ENCODE data around the gene UBXN10. TPM values are rescaled to one million over a fixed set of nuclear protein-coding genes. Genes with fewer than 3 reads are reported as not detected.
A peak's percentile ranks its signal among the peaks of the same experiment; 100 is the strongest.

Gene UBXN10
- total RNA-seq, 1 donor from 2014 or later = 3.1 TPM

DNA sequence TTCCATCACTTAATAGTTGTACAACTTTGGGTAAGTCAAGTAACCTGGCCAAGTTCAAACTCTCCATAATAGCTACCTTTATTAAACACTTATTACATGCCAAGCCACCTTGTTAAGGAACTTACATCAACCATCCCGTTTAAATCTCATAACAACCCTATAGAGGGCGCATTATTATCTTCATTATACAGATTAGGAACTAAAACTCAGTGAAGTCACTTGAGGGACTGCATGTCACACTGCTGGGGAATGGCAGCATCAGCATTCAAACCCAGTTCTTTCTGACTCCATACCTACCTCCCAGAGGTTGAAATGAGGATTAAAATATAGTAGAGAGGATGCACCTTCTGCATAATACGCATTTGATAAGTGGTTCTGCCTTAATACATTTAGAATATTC is 47.5 kb downstream of the UBXN10 start:
- H3K36me3 Mint-ChIP-seq (ENCODE audit: insufficient read depth) = no peaks in the 10 kb centered on the region
- H3K27ac Mint-ChIP-seq = no peak overlapping the region

DNA sequence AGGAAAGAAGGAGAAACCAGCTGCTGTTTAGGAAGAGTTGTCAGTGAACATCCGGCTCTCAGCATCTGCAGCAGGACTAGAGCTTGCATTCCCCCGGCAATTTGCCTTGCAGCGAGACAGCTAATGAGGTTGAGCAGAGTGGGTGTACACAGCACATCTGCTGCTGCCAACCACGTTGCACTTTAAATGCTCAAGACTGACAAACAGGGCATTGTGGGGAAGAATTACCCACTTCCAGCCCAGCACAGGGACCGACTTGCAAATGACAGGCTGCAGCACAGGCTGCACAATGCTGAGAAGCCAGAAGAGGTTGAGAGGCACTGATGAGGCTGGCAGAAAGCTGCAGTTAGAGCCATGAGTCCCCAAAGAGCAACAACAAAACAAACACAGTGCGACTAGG is 48.0 kb downstream of the UBXN10 start:
- TF ChIP-seq, protein P1, sequence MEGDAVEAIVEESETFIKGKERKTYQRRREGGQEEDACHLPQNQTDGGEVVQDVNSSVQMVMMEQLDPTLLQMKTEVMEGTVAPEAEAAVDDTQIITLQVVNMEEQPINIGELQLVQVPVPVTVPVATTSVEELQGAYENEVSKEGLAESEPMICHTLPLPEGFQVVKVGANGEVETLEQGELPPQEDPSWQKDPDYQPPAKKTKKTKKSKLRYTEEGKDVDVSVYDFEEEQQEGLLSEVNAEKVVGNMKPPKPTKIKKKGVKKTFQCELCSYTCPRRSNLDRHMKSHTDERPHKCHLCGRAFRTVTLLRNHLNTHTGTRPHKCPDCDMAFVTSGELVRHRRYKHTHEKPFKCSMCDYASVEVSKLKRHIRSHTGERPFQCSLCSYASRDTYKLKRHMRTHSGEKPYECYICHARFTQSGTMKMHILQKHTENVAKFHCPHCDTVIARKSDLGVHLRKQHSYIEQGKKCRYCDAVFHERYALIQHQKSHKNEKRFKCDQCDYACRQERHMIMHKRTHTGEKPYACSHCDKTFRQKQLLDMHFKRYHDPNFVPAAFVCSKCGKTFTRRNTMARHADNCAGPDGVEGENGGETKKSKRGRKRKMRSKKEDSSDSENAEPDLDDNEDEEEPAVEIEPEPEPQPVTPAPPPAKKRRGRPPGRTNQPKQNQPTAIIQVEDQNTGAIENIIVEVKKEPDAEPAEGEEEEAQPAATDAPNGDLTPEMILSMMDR (IDR thresholded peaks at IDR 0.05; ENCODE audit: unreplicated experiment) = no peak
- no peak for DNase-seq (ENCODE audit: low spot score, unreplicated experiment)
- peaks cover 1% of the 10 kb centered on the region for H3K4me1 Mint-ChIP-seq (ENCODE audit: low read depth)
- H3K27ac Mint-ChIP-seq = no peak overlapping the region
- H3K4me3 Mint-ChIP-seq (ENCODE audit: low read depth) = no peak overlapping the region
- H3K36me3 Mint-ChIP-seq (ENCODE audit: insufficient read depth) = no peaks in the 10 kb centered on the region
- no peaks in the 10 kb centered on the region for H3K9me3 Mint-ChIP-seq (ENCODE audit: low read depth)
- H3K27me3 Mint-ChIP-seq = peaks cover 8% of the 10 kb centered on the region

More for the DNA sequence above, 47.5 kb downstream of the UBXN10 start:
- no peak for DNase-seq (ENCODE audit: low spot score, unreplicated experiment)
- H3K4me1 Mint-ChIP-seq (ENCODE audit: low read depth) = peaks cover 1% of the 10 kb centered on the region
- H3K4me3 Mint-ChIP-seq (ENCODE audit: low read depth) = no peak overlapping the region
- no peaks in the 10 kb centered on the region for H3K9me3 Mint-ChIP-seq (ENCODE audit: low read depth)
- peaks cover 11% of the 10 kb centered on the region for H3K27me3 Mint-ChIP-seq
- TF ChIP-seq, protein P1 (IDR thresholded peaks at IDR 0.05; ENCODE audit: unreplicated experiment) = peak; percentile 24

DNA sequence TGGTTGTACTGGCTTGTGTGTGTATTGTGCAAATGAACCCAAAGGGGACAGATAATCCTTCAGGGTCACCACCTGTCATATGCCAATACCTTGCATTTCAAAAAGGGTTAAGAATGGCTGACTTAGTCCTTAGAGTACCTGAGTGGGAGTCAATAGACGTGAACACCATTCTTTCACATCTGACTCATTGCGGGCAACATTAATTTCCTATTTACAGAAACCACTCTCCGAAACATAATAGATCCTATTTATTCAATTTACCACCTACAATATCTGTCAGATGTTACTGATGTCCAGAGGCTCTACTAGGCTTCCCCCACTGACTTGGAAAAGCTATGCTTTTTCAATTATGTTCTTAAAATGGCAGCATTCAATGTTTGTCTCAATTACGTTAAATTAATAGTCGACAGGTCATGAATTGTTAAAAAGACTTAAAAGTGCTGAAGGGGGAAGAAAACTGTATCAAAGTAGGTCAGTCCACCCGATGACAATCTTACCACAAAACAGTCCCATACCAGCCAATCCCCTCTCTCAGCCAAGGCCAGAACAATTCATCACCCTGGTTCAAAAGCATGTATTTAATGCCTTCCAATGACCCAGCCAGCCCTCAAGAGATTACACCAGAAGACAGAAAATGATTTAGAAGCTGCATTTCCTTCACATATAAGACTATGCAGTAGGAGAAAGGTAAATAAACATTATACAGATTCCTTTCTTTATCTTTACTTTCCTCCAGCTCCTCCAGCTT is 49.1 kb downstream of the UBXN10 start:
- H3K4me3 Mint-ChIP-seq (ENCODE audit: low read depth) = no peak overlapping the region

DNA sequence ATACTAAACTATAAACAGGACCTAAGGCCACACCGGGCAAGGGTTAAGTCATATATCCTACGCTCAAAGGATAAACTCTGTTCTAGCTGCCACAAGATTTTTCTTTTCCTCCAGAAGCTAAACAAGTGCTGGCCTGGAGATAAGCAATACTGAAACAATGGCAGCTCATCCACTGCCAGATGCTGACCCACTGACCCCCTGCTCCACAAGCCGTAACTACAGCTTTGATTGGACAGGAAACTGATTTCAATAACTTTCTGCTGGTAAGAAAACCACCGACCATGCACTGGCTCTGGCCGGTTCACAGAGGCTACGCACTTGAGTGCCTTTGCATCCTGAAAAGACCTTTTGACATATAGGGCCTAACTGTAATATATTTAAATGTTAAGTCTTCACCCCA is 51.8 kb downstream of the UBXN10 start:
- Mint-ChIP-seq H3K9me3 (ENCODE audit: low read depth) (no peaks in the 10 kb centered on the region), H3K4me1 (ENCODE audit: low read depth) (peaks cover 1% of the 10 kb centered on the region), H3K27ac (no peak overlapping the region), H3K4me3 (ENCODE audit: low read depth) (no peak overlapping the region), H3K36me3 (ENCODE audit: insufficient read depth) (no peaks in the 10 kb centered on the region), H3K27me3 (peaks cover 29% of the 10 kb centered on the region)
- DNase-seq (ENCODE audit: low spot score, unreplicated experiment) = no peak
- TF ChIP-seq, protein P1 (IDR thresholded peaks at IDR 0.05; ENCODE audit: unreplicated experiment) = no peak

More for the DNA sequence above, 49.1 kb downstream of the UBXN10 start:
- Mint-ChIP-seq H3K9me3 (ENCODE audit: low read depth) (no peaks in the 10 kb centered on the region), H3K27ac (no peak overlapping the region), H3K36me3 (ENCODE audit: insufficient read depth) (no peaks in the 10 kb centered on the region), H3K27me3 (peaks cover 8% of the 10 kb centered on the region), H3K4me1 (ENCODE audit: low read depth) (peaks cover 1% of the 10 kb centered on the region)
- no peak for DNase-seq (ENCODE audit: low spot score, unreplicated experiment)
- TF ChIP-seq, protein P1 (IDR thresholded peaks at IDR 0.05; ENCODE audit: unreplicated experiment) = no peak

DNA sequence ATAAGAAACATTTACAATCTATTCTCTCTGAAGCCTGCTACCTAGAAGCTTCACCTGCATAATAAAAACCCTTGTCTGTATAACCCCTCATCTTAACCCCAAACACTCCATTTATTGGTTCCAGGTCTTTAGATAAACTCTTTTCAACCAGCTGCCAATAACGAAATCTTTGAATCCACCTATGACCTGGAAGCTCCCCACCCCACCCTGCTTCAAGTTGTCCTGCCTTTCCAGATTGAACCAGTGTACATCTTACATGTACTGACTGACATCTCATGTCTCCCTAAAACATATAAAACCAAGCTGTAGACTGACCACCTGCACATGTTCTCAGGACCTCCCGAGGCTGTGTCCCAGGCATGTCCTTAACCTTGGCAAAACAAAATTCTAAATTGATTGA is 54.1 kb downstream of the UBXN10 start:
- TF ChIP-seq, protein P1 (IDR thresholded peaks at IDR 0.05; ENCODE audit: unreplicated experiment) = no peak
- Mint-ChIP-seq H3K9me3 (ENCODE audit: low read depth) (no peaks in the 10 kb centered on the region), H3K36me3 (ENCODE audit: insufficient read depth) (no peaks in the 10 kb centered on the region), H3K27me3 (peaks cover 25% of the 10 kb centered on the region), H3K4me3 (ENCODE audit: low read depth) (no peak overlapping the region), H3K4me1 (ENCODE audit: low read depth) (no peaks in the 10 kb centered on the region), H3K27ac (no peak overlapping the region)
- DNase-seq (ENCODE audit: low spot score, unreplicated experiment) = no peak
